Measurements from ENCODE around the gene MUC6.

The MUC6 gene

DNA sequence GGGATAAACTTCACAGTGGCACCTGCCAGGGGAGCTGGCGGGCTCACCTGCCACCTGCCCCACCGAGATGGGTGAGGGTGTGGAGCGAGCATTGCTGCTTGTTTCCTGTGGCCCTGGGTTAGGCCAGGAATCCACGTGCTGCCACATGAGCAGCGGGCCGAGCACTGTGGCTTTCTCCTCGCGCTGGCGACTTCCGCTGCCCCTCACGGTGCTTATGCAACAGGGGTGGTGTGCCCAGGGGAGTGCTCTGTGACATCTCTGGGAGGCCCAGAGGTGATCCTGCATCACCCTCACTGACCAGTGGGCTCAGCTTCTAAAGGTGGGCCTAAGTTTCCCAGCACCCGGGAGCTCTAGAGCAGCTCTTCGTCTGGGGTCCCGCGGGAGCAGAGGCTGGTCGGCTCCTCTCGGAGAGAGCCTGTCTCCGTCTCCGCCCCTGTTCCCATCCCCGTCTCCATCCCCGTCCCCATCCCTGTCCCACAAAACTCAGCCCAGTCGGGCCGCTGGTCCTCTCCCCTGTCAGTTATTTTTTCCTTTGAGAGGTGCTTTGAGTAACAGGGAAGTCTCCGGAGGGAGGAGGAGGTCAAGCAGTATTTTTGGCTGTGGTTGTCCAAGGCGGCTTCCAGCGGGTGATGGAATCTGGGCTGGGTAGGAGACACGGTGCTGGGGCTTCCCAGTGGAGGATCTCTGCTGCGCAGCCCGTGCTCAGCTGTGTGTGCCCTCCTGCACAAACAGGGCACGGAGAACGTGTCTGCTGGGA lies 68.3 kb downstream of the MUC6 start:
- Histone ChIP-seq H3K9me3 (ENCODE audit: control insufficient read depth, insufficient read depth, low read length) (no peaks in the 10 kb centered on the region), H3K27me3 (ENCODE audit: control insufficient read depth, insufficient read depth, low read length) (no peaks in the 10 kb centered on the region), H3K4me3 (ENCODE audit: low read depth, low read length) (no peak overlapping the region), H3K9ac (ENCODE audit: low read depth, low read length) (no peak overlapping the region), H3K36me3 (ENCODE audit: control insufficient read depth, insufficient read depth, low read length) (peaks cover 41% of the 10 kb centered on the region), H3K4me1 (ENCODE audit: control insufficient read depth, insufficient read depth, low read length) (no peaks in the 10 kb centered on the region)

DNA sequence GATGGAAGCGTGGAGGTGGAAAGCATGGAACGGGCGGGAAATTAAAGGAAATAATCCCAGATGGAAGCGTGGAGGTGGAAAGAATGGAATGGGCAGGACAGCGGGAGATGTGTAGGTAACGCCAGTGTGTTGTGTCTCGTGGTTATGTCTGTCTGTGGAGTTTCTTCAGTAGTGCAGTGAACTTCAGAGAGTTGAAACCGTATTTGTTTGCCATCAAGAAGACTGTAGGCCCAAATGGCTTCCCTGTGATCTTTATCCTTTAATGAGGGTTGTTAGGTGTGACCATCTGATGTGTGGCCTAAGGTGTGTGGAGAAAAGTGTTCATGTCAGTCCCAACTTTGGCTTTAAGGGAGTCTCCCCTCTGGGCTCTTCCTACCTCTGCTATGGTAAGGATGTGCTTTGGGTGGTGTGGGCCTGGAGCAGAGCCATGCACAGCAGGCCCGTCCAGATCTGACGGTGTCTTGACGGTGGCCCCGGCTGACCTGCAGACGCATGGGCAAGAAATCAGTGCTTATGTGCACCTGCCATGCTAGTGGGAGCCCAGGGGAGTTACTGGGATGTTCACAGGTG lies 71.2 kb downstream of the MUC6 start:
- Histone ChIP-seq H3K27me3 (ENCODE audit: control insufficient read depth, insufficient read depth, low read length) (no peaks in the 10 kb centered on the region), H3K4me1 (ENCODE audit: control insufficient read depth, insufficient read depth, low read length) (no peaks in the 10 kb centered on the region), H3K36me3 (ENCODE audit: control insufficient read depth, insufficient read depth, low read length) (peaks cover 23% of the 10 kb centered on the region), H3K9me3 (ENCODE audit: control insufficient read depth, insufficient read depth, low read length) (no peaks in the 10 kb centered on the region), H3K9ac (ENCODE audit: low read depth, low read length) (no peak overlapping the region), H3K4me3 (ENCODE audit: low read depth, low read length) (no peak overlapping the region)

DNA sequence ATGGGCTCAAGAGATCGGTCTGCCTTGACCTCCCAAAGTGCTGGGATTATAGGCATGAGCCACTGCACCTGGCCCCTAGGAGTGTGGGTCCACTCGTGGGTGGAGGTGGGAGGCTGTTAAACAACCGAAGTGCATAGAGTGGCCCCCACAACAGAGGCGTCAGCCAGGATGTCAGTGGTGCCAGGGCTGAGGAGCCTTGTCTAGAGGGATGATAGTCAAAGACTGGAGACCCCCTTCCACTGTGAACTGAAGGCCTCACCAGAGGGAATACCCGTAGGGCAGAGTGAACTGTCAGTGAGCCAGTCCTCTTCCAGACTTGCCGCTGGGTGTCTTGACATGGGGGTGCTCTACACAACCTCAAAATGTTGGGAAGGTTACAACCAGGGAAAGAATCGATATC lies 72.7 kb downstream of the MUC6 start:
- Histone ChIP-seq H3K36me3 (ENCODE audit: control insufficient read depth, insufficient read depth, low read length) (peaks cover 26% of the 10 kb centered on the region), H3K9ac (ENCODE audit: low read depth, low read length) (no peak overlapping the region), H3K27me3 (ENCODE audit: control insufficient read depth, insufficient read depth, low read length) (no peaks in the 10 kb centered on the region), H3K4me3 (ENCODE audit: low read depth, low read length) (no peak overlapping the region), H3K9me3 (ENCODE audit: control insufficient read depth, insufficient read depth, low read length) (no peaks in the 10 kb centered on the region), H3K4me1 (ENCODE audit: control insufficient read depth, insufficient read depth, low read length) (no peaks in the 10 kb centered on the region)

Measured in iPS-15b (cell line).